Liver (tissue), 9 donors: ENCODE measurements around the gene BDH1. TPM values are rescaled to one million over a fixed set of nuclear protein-coding genes. Genes with fewer than 3 reads are reported as not detected.

Source experiments
- DNase-seq: peaks from one replicate; pipeline ENCODE4 v3.0.0-alpha.2; 2017; ENCODE audit warnings: low spot score
- H3K27ac ChIP-seq, 2 donors: one replicate each; pipeline ENCODE4 v1.7.0; 2013; ENCODE audit warnings: inconsistent platforms in 2 of 2, low read length in 2 of 2, control low read depth in 1 of 2, low read depth in 1 of 2, mild to moderate bottlenecking in 1 of 2
- H3K27me3 ChIP-seq, 4 donors: one replicate each; pipeline versions ENCODE4 v1.6.1 to v1.7.0; 2013; ENCODE audit warnings: low read length in 3 of 4, inconsistent platforms in 1 of 4, mild to moderate bottlenecking in 1 of 4, moderate library complexity in 1 of 4; ENCODE audit not compliant: control insufficient read depth in 4 of 4, insufficient read depth in 4 of 4
- H3K36me3 ChIP-seq, 4 donors: one replicate each; pipeline versions ENCODE4 v1.6.1 to v1.7.0; 2013; ENCODE audit warnings: low read length in 3 of 4, mild to moderate bottlenecking in 3 of 4, low read depth in 1 of 4, moderate library complexity in 1 of 4; ENCODE audit not compliant: control insufficient read depth in 4 of 4, insufficient read depth in 3 of 4
- H3K4me1 ChIP-seq, 4 donors: one replicate each; pipeline versions ENCODE4 v1.6.1 to v1.7.0; 2013; ENCODE audit warnings: low read length in 3 of 4, mild to moderate bottlenecking in 3 of 4, moderate library complexity in 1 of 4; ENCODE audit not compliant: control insufficient read depth in 4 of 4, insufficient read depth in 4 of 4
- H3K4me3 ChIP-seq, 3 donors: one replicate each; pipeline versions ENCODE4 v1.6.1 to v1.7.0; 2013; ENCODE audit warnings: low read length in 3 of 3, control low read depth in 1 of 3, low read depth in 1 of 3, mild to moderate bottlenecking in 1 of 3
- H3K9ac ChIP-seq, 2 donors: one replicate each; pipeline ENCODE4 v1.7.0; 2013; ENCODE audit warnings: low read length in 2 of 2, mild to moderate bottlenecking in 2 of 2, moderate library complexity in 2 of 2, control low read depth in 1 of 2, low read depth in 1 of 2
- H3K9me3 ChIP-seq, 4 donors: one replicate each; pipeline versions ENCODE4 v1.6.1 to v1.7.0; 2013; ENCODE audit warnings: low read length in 3 of 4; ENCODE audit not compliant: control insufficient read depth in 4 of 4
- EGR1 ChIP-seq, 2 donors: IDR thresholded peaks; 2 replicates each; pipeline ENCODE4 v1.6.1; 2016 to 2018; ENCODE audit warnings: antibody characterized with exemption in 2 of 2, low read depth in 2 of 2
- FOXA1 ChIP-seq: IDR thresholded peaks from 2 replicates; pipeline ENCODE4 v1.6.1; 2016; ENCODE audit warnings: antibody characterized with exemption
- FOXA2 ChIP-seq: IDR thresholded peaks from 2 replicates; pipeline ENCODE4 v1.6.1; 2016; ENCODE audit warnings: antibody characterized with exemption
- GABPA ChIP-seq, 2 donors: IDR thresholded peaks in 1 of 2; conservative IDR thresholded peaks in 1 of 2; 2 replicates each; pipeline ENCODE4 v1.6.1; 2016; ENCODE audit warnings: antibody characterized with exemption in 2 of 2, mild to moderate bottlenecking in 1 of 2, moderate library complexity in 1 of 2
- HNF4G ChIP-seq: IDR thresholded peaks from 2 replicates; pipeline ENCODE4 v1.6.1; 2016; ENCODE audit warnings: antibody characterized with exemption
- NR2F2 ChIP-seq: IDR thresholded peaks from 2 replicates; pipeline ENCODE4 v1.6.1; 2016; ENCODE audit warnings: antibody characterized with exemption
- RAD21 ChIP-seq, 2 donors: IDR thresholded peaks; 2 replicates each; pipeline ENCODE4 v1.6.1; 2016; ENCODE audit warnings: antibody characterized with exemption in 2 of 2, mild to moderate bottlenecking in 2 of 2
- REST ChIP-seq: IDR thresholded peaks from 2 replicates; pipeline ENCODE4 v1.6.1; 2016; ENCODE audit warnings: antibody characterized with exemption, mild to moderate bottlenecking
- RXRA ChIP-seq, 2 donors: IDR thresholded peaks; 2 replicates each; pipeline ENCODE4 v1.6.1; 2017 to 2018; ENCODE audit warnings: antibody characterized with exemption in 2 of 2, mild to moderate bottlenecking in 1 of 2
- TAF1 ChIP-seq: conservative IDR thresholded peaks from 2 replicates; pipeline ENCODE4 v1.6.1; 2016; ENCODE audit warnings: antibody characterized with exemption, mild to moderate bottlenecking
- ZBTB33 ChIP-seq: IDR thresholded peaks from 2 replicates; pipeline ENCODE4 v1.6.1; 2016; ENCODE audit warnings: antibody characterized with exemption
- WGBS: extraction: QIAGEN DNeasy Blood & Tissue Kit; methylation state at CpG from one replicate; pipeline ENCODE4 v1.1.7; 2013; 5-methylcytosine and 5-hydroxymethylcytosine counted together
- polyA plus RNA-seq, 2 donors: library from polyadenylated mRNA; stranded (reverse) in 1 of 2; unstranded in 1 of 2; fragments of 200-250 nt in 1 of 2; fragments of >200 nt in 1 of 2; fragmentation: Nextera tagmentation in 1 of 2; extraction: Ambion mirVana in 1 of 2; gene quantifications; one replicate each; pipeline versions ENCODE4 v1.2.1 to v1.2.3, GENCODE V29; 2013 to 2015
- total RNA-seq, 2 donors: library from RNA; depleted of rRNA; stranded (reverse); fragments of >200 nt; gene quantifications; one replicate each; pipeline ENCODE4 v1.2.3, GENCODE V29; 2014
- TF ChIP-seq, protein P1 (sequence below): fragments of 150-350 bp; IDR thresholded peaks from 2 replicates; pipeline ENCODE4 v1.5.1; 2017; ENCODE audit warnings: improper control_type of control experiment, low read depth, low read length; ENCODE audit not compliant: missing input control
- donor health status: healthy.
- donor health status: healthy.
- donor health status: healthy.
- donor health status: healthy.
- donor health status: healthy.

BDH1 gene
- total and polyA plus RNA-seq, 4 donors, result 49.4 to 268 (median 177) TPM

DNA sequence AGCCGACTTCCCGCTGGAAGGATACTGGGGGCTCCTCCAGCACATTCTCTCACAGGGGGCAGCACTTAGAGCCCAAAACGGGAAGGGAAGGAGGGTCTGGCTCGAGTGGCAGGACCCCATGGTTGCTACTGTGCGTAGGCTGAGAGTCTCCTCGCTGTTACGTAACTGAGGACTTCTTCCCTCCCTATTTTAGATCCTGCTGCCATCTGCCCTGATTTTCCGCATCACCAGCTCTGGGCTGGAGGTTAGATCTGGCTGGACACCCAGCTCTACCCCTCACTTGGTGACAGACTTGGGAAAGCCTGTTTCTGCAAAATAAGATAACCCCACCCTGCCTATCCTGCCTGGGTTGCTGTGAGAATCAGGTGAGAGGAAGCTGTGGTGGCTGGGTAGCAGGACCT, 47.7 kb downstream of the BDH1 start:
- H3K9me3 ChIP-seq, result no peaks in the 10 kb centered on the region
- peaks cover under 1 to 10% (median 8%) of the 10 kb centered on the region in 4 donors for H3K36me3 ChIP-seq
- H3K4me1 ChIP-seq, result peaks cover 0 to 12% (median 6%) of the 10 kb centered on the region in 4 donors
- 78% methylated on average over 8 of the region's 8 CpGs for WGBS
- no peak overlapping the region for H3K27ac ChIP-seq
- no peaks in the 10 kb centered on the region for H3K27me3 ChIP-seq
- H3K4me3 ChIP-seq, result no peak overlapping the region
- H3K9ac ChIP-seq, result no peak overlapping the region
- no peak for DNase-seq
- TF ChIP-seq RXRA (IDR thresholded peaks at IDR 0.05), result no peak
- no peak for TF ChIP-seq HNF4G
- no peak for TF ChIP-seq REST
- TF ChIP-seq GABPA (IDR thresholded peaks at IDR 0.05 in 1 of 2, conservative IDR thresholded peaks at IDR 0.05 in 1 of 2), result no peak
- TF ChIP-seq RAD21 (IDR thresholded peaks at IDR 0.05), result no peak
- TF ChIP-seq ZBTB33, result no peak
- no peak for TF ChIP-seq FOXA2
- TF ChIP-seq, protein P1, sequence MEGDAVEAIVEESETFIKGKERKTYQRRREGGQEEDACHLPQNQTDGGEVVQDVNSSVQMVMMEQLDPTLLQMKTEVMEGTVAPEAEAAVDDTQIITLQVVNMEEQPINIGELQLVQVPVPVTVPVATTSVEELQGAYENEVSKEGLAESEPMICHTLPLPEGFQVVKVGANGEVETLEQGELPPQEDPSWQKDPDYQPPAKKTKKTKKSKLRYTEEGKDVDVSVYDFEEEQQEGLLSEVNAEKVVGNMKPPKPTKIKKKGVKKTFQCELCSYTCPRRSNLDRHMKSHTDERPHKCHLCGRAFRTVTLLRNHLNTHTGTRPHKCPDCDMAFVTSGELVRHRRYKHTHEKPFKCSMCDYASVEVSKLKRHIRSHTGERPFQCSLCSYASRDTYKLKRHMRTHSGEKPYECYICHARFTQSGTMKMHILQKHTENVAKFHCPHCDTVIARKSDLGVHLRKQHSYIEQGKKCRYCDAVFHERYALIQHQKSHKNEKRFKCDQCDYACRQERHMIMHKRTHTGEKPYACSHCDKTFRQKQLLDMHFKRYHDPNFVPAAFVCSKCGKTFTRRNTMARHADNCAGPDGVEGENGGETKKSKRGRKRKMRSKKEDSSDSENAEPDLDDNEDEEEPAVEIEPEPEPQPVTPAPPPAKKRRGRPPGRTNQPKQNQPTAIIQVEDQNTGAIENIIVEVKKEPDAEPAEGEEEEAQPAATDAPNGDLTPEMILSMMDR, result no peak
- no peak for TF ChIP-seq NR2F2
- TF ChIP-seq TAF1, result no peak

GRCh38 chr3:197507541-197507940, 48.2 kb downstream of the BDH1 start:
- Histone ChIP-seq H3K27ac (no peak overlapping the region), H3K9me3 (no peaks in the 10 kb centered on the region), H3K4me1 (peaks cover 0 to 12% (median 6%) of the 10 kb centered on the region in 4 donors), H3K9ac (no peak overlapping the region), H3K36me3 (peaks cover 0 to 8% (median 6%) of the 10 kb centered on the region in 4 donors), H3K27me3 (no peaks in the 10 kb centered on the region), H3K4me3 (no peak overlapping the region)
- WGBS, result 69% methylated on average over 8 of the region's 8 CpGs
- no peak for DNase-seq
- TF ChIP-seq ZBTB33, result no peak
- TF ChIP-seq TAF1, result no peak
- TF ChIP-seq RAD21 (IDR thresholded peaks at IDR 0.05), result no peak
- TF ChIP-seq RXRA (IDR thresholded peaks at IDR 0.05), result no peak
- no peak for TF ChIP-seq FOXA1
- no peak for TF ChIP-seq EGR1 (IDR thresholded peaks at IDR 0.05; ENCODE audit: low read depth in 2 of 2)
- no peak for TF ChIP-seq REST
